ENCODE data around the gene SSH2.
A peak's percentile ranks its signal among the peaks of the same experiment; 100 is the strongest.
"Not testable (repeated sequence)": the region's sequence is repeated elsewhere in the genome, so short reads cannot be mapped to it uniquely, and the experiment has no call there.

The SSH2 gene

DNA sequence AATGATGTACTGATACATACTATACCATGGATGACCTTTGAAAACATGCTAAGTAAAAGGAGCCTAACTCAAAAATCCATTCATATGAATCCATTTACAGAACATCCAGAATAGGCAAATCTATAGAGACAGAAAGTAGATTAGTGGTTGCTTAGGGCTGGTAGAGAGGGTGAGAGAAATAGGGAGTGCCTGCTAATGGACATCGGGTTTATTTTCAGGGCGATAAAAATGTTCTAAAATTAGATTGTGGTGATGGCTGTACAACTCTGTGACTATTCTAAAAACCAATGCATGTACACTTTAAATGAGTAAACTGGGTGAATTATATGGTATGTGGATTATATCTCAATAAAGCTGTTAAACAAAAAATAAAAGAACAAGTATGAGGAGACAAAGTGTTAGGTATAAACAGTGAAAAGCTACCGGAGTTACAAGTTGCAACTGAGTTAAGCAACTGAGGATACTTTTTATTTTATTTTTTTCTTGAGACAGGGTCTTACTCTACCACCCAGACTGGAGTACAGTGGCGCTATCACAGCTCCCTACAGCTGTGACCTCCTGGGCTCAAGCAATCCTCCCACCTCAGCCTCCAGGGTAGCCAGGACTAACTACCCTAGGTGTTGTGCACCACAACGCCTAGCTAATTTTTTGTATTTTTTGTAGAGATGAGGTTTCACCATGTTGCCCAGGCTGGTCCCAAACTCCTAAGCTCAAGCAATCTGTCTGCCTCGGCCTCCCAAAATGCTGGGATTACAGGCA, 231.8 kb downstream of the SSH2 start:
- no peak for DNase-seq

GRCh38 chr17:29697371-29697770, 232.7 kb downstream of the SSH2 start:
- no peak for DNase-seq

GRCh38 chr17:29694918-29695563, 235.0 kb downstream of the SSH2 start:
- no peak for DNase-seq

DNA sequence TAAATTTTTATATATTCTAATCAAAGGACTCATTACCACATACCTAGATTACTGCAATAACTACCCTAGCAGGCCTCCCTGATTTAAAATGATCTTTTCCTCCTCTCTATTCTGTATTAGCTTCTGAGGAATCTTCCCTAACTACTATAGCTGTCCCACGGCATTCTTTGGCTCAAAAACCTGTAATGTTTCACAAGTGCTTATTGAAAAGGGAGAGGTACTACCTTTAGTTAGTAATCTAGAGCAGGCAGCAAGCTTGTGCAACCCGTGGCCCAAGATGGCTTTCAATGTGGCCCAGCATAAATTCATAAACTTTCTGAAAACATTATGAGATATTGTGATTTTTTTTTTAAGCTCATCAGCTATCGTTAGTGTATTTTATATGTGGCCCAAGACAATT, 236.3 kb downstream of the SSH2 start:
- no peak for DNase-seq

DNA sequence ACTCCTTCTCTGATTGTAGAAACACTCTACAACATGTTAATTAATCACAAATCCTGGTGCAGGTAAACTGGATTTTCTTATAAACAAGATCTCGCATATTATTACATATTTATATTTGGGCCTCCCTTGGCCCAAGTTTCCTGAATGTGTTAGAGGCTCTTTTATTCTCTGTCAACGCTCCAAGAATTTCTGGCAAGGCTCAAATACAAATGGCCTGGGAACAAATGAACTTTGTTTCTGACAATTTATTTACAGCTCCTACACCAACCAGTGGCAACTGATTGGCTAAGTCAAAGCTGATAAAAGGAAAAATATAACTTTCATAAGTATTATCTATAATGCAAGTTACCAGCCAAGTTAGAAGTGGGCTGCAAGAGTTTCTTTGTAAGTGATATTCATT, 242.4 kb downstream of the SSH2 start:
- no peak for DNase-seq

DNA sequence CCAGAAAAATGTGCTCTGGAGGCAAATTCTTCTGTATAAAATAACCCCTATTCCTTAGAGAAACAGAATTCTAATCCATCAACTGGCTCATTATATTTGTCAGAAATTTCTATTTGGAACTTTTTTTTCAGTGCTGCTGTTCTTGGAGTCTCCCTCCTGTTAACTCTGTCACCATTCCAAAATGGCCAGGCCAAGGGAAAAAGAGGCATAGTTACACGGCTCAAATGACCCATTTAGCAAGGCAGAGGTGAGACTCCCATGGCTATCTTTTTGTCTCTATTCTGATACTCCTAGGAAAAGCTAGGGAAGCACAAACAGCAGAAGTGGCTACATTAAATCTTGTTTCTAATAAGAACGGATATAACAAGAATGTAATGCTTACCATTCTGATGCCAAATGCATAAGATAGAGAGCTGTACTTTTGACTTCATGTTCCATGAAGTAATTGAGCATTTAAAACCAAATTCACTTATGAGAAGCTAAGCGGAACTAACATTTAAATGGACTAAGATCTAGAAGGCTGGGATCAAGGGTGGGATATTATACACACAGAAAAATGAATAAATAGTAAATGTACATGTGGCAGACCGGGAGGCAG, 242.9 kb downstream of the SSH2 start:
- no peak for DNase-seq

DNA sequence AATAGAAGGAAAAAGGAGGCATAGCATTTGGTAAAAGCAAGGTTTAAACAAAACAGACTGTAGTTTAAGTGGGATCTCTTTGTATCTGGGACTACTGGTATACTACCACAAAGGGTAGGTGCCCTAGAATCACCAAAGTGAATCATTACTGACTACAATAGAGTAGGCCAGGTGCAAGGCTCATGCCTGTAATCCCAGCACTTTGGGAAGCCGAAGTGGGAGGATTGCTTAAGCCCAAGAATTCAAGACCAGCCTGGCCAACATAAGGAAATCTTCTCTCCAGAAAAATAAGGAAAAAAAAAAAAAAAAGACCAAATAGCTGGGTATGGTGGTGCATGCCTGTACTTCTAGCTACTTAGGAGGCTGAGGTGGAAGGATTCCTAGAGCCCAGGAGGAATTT, 246.5 kb downstream of the SSH2 start:
- no peak for DNase-seq

DNA sequence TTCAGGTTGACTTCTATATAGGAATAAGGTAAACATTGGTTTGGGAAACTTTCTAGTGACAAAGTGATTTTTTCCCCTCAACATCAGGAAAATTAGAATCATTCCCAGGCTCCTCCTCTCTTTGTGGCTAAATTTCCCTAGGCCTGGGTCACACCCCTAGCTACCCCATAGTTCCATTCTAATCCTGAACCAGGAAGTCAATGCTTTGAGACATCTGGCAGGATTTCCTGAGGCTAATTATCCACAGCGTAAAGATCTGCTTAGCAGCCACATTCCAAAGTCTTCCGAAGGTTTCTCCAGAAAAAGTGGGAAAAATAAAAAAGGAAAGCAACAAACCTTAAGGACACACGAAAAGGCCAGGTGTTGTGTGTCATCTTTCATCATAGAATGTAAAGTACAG, 247.0 kb downstream of the SSH2 start:
- no peak for DNase-seq

GRCh38 chr17:29682054-29682453, 248.0 kb downstream of the SSH2 start:
- no peak for DNase-seq

GRCh38 chr17:29677824-29678223, 252.2 kb downstream of the SSH2 start:
- no peak for DNase-seq

GRCh38 chr17:29677221-29677791, 252.7 kb downstream of the SSH2 start:
- DNase-seq, result no peak

DNA sequence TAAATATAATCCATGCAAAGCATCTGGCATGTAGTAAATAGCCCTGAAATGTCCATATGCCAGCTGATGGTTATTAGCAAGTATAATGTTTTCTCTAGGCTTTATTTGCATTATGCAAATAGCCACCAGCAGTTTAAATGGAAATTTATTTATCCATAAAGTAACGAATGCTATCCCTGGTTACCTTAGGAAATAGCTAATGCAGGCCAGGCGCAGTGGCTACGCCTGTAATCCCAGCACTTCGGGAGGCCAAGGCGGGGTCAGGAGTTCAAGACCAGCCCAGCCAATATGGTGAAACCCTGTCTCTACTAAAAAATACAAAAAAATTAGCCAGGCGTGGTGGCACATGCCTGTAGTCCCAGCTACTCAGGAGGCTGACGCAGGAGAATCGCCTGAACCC, 254.1 kb downstream of the SSH2 start:
- DNase-seq, result not testable (repeated sequence)

DNA sequence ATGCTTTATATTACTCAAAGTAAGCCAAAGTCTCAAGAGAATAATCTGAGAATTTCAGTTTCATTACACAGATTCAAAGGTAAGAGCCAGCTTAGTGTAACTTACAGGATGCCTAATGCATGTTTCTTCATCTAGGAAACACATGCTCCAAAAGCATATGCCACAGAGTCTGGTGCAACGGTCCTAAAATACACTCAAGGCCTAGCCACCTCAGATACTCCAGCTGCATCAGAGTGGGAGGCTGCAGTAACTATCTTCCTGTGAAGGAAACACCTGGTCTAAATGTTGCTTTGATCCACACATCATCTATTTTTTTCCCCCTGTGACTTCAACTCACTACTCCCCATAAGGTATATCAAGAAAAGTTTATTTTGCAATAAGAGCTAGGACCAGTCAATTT, 255.7 kb downstream of the SSH2 start:
- peak in 1 of 5 experiments; percentile 8 for DNase-seq

- DNase-seq, result no peak
Measured at GRCh38 chr17:29671661-29672060, 258.4 kb downstream of the SSH2 start.

- DNase-seq, result no peak
Measured at GRCh38 chr17:29669266-29669665, 260.8 kb downstream of the SSH2 start.

DNA sequence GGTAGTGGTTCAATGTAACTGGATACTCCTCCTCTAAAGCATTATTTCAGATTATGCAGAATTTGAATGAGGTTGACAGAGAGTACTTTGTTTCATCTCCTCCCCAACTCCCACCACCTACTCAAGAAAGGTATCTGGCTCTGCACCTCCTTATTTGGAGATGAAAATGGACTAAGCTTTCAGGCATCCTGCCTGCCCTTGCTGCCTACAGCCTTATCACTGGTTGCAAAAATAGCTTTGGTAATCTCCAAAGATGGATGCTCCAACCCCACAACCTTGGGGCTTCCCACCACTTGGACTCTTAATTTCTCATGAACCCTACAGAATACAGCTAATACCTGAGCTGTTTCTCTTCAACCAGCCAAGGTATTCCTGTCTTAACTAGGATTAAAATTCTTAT, 262.1 kb downstream of the SSH2 start:
- DNase-seq, result no peak

DNA sequence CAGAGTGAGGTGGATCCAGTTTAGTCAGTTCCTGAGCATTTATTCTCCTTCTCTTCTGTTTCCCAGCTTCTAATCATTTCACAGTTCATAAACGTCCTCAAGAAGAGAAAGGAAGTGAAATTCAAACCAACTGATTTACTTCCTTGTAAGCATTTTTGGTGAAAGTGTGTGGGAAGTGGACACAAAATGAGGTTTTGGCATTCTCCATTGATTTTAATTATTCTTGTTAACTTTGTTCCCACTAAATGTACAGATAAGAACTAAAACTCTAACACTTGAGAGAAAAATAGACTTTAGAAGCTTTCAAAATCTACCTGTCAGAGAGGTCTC, 264.6 kb downstream of the SSH2 start:
- no peak for DNase-seq

DNA sequence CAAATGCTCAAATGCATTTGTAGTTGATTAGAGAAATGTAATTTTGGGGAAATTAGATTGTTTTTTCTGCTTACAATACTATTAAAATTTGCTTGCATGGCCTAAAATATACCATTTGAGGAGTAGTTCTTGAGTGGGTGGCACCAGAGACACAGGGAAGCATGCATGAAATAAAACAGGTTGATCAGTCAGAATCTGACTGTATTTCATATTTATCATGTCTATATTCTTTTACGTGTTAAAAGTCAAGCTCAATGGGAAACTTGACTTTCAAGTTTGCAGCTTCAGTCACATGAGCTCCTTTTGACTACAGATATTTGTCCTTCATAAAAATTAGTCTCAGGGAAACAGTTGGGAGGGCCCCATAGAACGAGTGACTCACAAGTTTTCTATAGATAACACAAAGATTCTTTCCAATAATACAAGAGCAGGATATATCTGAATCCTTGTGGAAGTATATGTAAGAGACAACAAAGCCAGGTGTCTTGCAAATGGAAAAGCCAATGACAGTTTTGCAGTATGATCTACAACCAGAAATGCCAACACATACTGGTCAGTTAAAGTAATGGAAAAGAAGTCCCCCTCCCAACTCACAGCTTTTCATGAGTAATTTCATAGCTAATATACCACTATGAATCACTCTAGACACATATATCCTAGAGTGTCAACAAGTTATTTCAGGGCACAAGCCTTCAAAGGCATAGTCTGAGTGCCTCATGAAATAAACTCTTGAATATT, 265.1 kb downstream of the SSH2 start:
- no peak for DNase-seq

DNA sequence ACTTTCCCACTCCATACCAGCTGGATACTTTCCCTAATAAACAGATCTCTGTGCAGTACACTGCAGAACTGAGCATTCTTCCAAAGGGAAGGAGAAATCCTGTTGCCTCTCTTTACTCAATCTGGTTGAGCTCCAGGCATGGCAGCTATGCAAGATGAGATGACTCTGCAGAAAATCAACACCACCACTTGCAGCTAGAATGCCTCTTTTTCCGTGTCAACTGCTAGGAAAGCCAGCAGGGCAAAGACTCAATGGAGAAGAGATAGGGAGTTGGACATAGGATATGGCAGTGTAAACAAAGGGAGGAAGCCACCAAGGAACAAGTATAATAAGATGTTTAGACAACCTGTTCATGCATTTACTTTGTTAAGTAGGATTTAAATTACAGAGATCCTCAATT, 266.9 kb downstream of the SSH2 start:
- DNase-seq, result no peak

DNA sequence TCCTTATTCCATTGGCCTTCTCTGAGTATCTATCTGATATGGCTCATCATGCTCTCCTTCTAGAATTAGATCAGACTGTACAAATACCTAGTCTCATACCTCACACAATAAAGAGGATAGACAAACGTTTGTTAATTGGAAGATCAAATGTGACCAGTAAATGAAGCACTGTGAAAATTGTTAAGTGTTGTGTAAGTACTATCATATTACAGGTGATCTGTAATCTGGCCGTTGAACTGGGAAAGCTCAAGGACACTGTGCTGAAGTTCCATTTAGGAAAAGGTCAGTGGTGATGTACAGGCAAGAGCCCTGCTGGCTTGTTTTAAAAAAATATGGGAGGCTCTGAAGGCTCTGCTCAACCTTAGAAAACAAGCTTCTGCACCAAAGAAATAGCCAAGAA, 268.8 kb downstream of the SSH2 start:
- no peak for DNase-seq

- peak in 1 of 5 experiments; percentile 51 for DNase-seq
Measured at GRCh38 chr17:29659155-29659554, 270.9 kb downstream of the SSH2 start.

GRCh38 chr17:29655323-29655722, 274.7 kb downstream of the SSH2 start:
- DNase-seq, result no peak

GRCh38 chr17:29653995-29654714, 275.9 kb downstream of the SSH2 start:
- no peak for DNase-seq
